GM18520 (cell line): ENCODE data around the gene A1BG.

ENCODE experiments used
- ATAC-seq: cut with Tn5 transposase; IDR thresholded peaks from one replicate; pipeline ENCODE4 v1.9.1; 2021; ENCODE audit not compliant: unreplicated experiment

A1BG gene, protein sequence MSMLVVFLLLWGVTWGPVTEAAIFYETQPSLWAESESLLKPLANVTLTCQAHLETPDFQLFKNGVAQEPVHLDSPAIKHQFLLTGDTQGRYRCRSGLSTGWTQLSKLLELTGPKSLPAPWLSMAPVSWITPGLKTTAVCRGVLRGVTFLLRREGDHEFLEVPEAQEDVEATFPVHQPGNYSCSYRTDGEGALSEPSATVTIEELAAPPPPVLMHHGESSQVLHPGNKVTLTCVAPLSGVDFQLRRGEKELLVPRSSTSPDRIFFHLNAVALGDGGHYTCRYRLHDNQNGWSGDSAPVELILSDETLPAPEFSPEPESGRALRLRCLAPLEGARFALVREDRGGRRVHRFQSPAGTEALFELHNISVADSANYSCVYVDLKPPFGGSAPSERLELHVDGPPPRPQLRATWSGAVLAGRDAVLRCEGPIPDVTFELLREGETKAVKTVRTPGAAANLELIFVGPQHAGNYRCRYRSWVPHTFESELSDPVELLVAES

DNA sequence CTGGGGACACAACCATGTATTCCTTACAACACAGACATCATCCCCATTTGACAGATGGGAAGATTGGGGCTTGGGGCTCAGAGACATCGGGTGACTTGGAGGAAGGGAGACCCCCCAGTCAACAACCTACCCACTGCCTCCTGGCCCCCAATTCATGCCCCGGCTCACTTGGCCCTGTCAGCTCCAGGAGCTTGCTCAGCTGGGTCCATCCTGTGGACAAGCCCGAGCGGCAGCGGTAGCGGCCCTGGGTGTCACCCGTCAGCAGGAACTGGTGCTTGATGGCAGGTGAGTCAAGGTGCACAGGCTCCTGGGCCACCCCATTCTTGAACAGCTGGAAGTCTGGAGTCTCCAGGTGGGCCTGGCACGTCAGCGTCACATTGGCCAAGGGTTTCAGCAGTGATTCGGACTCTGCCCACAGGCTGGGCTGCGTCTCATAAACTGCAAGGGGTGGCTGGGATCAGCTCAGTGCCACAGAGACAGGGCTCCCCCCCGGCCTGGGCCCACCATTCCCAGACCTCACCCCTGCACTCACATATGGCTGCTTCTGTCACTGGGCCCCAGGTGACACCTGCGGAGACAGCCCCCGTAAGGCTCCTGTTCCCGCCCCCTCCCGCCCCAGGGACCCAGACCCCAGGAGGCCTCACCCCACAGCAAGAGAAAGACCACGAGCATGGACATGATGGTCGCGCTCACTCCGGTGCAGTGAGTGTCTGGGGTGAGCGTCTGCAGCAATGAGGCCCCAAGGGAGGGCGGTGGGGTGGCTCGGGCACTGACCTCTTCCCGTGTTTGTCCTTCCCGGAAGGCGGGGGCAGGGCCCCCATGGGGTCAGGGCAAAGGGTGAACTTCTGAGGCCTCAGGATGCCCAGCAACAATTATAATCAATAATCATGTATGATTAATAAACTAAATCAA, at the start of gene A1BG:
Gene A1BG (minus strand): TSS at position 733 of the 912 bp plus-strand sequence. CDS start 55 bp downstream, at position 678.
- ATAC-seq = no peak

DNA sequence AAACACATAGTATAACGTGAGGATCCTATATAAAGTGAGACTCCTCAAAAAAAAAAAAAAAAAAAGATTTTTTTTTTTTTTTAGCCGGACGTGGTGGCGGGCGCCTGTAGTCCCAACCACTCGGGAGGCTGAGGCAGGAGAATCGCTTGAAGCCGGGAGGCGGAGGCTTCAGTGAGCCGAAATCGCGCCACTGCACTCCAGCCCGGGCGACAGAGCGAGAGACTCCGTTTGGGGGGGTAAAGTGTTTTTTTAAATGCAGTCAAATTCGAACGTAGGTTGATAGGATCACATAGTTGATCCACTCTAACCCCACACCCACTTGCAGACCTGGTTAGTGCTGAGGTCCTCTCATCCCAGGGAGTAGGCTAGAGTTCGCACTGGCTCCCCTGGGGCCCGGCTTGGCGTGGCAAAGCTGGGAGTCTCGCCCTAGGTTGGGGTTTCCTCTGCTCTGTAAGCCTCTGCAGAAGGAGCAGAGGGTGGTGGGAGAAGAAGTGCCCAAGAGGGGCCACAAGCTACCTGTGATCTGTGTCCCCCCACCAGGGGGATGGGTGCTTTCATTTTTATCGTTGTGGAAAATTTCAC, 48.6 kb upstream of the A1BG start:
- no peak for ATAC-seq

DNA sequence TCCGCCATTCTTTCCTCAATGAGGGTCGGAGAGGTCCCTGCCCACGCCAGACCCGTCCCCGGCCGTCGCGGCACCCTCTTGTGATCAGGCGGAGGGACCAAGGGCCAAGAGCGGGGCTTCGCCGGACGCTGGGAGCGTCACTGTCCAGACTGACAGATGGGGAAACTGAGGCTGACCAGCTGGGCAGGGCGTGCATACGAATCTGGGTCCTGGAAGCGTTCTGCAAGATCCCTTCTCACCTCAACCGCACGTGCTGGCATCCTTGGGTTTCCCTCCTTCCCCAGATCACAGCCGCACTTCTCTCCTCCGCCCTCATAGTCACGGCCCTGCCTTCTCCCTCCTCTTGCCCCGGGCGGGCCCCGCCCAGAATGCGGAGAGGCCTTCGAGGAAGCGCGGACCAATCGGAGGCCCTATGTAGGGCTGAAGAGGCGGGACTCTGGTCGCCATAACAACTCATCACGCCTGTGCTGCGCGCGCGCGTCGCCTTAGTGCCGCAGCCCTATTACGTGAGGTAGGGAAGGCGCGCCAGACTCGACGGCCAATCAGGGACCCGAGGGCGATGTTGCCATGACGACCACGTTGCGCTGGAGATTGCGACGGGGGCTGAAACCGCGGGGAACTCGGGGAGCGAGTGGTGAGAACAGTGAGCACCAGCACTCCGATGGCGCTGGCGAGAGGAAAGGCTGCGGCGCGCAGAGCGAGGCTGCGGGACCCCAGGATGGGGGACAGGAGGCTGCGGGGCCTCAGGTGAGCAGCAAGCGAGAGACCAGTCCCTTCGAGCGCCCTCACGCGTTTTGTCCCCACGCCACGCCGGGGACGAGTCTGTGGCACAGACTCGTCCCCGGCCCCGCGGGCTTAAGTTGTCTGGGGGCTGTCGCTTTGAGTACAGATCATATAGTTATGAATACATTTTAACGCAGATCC, 47.9 kb upstream of the A1BG start:
- peak; percentile 99 for ATAC-seq

DNA sequence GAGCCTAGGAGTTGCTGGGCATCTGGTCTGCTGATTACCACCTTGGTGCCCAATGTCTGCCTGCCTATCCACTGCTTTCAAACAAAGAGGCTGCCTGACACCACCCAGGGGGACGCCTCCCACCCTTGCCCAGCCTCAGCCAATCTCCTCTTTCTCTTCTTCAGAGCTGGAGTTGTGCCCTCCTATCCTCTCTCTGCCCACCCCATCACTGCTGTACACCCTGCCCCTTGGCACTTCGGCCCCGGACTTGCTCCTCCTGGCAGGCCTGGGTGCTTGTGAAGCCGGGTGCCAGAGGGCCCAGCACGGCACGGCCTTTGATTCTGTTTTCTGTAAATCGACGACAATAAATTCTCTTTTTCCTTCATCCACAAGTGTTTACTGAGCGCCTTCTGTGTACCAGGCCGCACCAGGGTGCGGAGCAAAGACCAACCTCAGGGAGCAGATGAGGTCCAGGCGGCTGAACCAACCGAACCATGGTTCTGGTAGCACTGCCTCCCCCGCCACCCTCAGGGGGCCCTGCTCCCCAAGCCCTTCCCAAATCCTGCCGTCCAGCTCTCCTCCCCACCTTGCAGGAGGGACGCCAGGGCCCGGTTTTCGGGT, 47.1 kb upstream of the A1BG start:
- no peak for ATAC-seq

DNA sequence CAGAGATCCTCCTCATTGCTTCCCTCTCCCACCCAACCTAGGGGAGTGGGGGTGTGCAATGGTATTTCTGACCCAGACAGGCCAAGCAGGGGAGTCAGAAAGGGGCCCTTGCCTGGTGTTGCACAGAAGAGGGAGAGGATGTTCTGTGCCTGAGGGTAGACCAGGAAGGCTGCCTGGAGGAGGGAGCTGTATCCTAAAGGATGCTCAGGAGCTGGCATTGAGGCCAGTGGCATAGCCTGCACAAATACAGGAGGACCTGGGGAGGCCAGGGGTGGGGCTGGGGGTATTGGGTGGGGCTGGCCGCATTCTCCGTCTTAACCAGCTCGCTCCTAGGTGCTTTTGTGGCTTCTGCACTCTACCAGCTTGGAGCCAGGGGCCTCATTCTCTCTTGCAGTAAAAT, 46.6 kb upstream of the A1BG start:
- ATAC-seq = no peak

DNA sequence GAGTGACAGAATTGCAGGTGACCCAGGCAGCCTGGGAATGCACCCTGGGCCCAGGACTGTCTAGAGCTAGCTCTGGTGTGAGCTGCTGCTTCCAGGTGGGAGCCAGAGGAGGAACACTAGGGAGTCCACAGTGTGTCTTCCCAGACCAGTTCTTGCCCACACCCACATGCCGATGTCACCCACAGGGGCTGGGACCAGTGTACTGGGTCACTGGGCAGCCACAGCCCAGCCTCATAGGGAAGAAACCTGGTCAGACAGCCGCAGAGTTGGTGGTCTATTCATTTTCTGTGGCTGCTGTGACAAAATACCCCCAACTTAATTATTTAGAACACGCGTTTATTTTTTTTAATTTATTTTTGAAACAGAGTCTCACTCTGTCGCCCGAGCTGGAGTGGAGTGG, 45.3 kb upstream of the A1BG start:
- no peak for ATAC-seq

DNA sequence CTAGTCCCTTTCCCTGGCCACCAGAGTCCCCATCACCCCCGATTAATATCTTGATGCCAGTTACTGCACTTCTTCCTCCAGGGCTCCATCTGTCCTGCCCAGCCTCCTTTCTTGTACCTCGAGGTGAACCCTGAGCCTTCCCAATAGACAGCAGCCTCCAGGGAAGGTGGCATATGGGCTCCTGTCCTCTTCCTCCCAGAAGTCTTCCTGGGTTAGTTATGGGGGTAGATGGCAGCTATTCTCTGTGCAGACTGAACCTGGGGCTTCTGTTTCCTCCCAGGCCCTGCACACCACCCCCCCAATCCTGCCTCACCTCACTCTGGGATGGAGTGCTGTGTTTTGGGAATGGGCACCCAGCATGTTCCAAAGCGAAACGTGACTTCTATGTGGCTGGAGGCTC, 44.8 kb upstream of the A1BG start:
- no peak for ATAC-seq

DNA sequence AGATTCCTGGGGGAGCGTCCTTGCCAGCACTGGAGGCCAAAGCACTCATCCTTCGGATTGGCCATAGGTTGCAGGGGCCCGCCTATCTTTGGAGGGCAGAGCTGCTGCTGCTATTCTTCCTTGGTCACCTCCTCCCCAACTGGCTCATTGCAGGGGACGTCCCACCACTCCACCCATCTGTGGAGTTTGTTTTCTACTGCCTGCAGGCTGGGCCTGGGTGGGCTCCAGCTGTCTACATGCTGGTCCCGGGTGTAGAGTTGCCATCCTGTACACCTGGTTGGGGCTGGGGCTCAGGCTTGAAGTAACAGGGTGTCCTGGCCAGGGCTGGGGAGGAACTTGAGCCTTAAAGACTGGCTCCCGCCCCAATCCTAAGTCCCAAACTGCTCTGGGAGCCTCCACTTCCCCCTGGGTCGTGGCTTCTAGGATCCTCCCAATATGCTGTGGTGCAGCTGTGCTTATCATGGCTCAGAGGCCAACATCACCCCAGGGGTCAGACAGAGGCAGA, 44.3 kb upstream of the A1BG start:
- no peak for ATAC-seq

DNA sequence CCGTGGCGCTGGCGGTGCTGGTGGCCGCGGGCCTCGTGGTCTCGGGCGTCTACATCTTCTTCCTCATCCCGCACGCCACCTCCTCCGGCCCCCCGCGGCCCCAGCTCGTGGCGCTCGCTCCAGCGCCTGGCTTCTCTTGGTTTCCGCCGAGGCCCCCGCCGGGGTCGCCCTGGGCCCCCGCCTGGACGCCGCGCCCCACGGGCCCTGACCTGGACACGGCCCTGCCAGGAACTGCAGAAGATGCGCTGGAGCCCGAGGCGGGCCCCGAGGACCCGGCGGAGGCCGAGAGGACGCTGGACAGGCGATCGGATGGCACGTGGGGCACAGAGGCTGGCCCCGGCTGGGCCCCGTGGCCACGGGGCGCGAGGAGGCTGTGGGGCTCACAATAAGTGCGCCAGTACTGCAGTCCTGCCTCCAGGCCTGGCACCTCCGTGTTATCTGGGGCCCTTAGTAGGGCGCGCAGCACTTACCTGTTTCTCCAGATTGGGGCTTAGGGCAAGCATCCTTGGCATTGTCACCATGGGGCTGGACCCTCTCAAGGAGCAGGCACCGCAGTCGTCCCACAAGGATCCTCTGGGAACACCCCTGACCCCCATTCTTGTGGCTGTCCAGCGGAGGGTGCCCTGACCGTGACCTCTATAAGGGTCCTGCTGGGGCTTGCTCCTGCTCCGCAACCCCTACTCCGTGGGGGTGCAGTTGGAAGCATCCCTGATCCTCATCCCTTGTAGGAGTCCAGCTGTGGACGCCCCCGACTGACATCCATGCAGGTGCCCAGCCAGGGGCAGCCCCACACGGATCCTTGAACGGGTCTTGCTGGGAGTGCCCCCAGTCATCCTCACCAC, 43.6 kb upstream of the A1BG start:
- no peak for ATAC-seq

DNA sequence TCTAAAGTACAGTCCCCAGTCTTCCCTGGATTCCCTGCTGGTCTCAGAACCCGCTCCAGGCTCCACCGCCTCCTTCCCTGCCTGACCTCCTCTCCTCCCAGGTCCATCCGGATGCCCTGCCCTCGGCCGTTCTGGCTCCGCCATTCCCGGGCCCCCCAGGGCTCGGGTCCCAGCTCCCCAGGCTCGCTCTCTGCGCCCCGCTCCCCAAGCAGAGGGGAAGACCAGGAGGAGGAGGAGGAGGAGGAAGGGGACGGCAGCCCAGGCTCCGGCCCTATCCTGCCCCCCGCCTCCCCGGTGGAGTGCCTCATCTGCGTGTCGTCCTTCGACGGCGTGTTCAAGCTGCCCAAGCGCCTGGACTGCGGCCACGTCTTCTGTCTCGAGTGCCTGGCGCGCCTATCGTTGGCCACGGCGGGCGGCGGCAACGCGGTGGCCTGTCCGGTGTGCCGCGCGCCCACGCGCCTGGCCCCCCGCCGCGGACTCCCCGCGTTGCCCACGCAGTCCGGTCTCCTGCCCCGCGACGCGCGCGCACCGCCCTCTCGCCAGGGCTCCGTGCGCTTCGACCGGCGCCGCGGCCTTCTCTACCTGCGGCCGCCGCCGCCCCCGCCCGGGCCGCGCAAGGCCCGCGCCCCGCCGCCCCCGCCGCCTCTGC, 42.8 kb upstream of the A1BG start:
- ATAC-seq = no peak

DNA sequence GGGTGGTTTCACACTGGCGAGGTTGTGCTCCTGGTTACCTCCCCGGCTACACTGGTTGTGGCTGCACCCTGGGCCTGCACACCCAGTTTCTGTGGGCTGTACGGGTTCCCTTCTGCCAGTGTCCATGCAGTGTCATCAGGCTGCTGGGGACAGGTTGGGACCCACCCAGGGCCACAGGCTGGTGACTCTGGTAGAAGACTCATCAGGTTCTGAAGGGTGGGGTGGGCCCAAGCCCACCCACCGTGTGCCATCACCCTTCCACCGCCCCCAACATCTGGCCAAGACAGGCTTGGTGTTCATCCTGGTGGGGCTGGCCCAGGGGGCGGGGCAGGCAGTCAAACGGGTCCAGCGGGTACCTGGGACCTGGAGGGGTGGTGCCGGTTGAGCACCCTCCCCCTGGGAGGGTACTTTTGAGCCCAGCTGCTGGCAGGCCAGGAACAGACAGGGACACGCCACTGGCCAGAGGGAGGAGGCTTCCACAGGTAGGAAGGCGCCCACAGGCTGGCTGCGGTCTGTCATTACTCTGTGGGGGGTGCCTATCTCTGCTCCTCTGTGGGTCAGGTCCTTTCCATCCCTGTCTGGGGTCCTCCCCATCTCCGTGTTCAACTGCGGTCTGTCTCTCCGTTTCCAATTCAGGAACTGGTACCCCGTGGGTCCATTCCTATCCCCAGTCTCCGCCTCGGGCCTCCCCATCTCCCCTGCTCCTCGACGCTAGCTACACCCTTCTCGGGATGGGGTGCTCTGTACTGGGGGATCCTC, 42.1 kb upstream of the A1BG start, which contains the start of gene RNF225:
Gene RNF225 (plus strand): TSS at position 437 of the 759 bp plus-strand sequence. CDS start 434 bp downstream, outside the sequence.
- ATAC-seq = no peak

DNA sequence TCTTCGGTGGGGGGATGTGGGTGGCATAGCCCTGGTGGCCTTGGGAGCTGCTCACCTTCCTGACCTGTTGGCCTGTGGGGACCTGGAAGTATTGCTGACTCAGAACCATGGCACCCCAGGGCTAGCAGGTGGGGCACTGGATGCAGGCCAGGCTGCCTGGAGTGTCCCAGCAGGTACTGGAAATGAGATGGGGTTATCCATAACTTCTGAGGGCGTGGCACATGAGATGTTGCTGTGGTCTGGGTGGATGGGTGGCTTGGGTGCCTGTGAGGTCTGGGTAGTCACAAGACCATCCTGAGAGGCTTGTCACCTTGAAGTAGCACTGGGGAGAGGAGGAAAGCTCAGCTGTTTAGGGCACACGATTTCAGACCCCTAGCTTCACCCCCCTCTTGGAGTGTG, 41.5 kb upstream of the A1BG start:
- ATAC-seq = no peak

DNA sequence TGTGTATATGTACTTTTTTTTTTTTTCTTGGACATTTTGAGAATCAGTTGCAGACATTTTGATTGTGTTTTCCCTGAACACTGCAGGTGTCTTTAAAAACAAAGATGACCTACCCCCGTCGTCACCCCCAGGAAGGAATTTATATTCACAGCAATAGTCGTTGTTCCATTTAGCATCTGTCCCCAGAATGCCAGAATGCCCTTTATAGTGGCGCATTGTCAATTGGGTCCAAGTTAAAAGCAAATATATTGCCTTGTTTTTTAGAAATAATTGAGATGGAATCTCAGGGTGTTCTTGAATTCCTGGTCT, 40.4 kb upstream of the A1BG start:
- ATAC-seq = no peak

DNA sequence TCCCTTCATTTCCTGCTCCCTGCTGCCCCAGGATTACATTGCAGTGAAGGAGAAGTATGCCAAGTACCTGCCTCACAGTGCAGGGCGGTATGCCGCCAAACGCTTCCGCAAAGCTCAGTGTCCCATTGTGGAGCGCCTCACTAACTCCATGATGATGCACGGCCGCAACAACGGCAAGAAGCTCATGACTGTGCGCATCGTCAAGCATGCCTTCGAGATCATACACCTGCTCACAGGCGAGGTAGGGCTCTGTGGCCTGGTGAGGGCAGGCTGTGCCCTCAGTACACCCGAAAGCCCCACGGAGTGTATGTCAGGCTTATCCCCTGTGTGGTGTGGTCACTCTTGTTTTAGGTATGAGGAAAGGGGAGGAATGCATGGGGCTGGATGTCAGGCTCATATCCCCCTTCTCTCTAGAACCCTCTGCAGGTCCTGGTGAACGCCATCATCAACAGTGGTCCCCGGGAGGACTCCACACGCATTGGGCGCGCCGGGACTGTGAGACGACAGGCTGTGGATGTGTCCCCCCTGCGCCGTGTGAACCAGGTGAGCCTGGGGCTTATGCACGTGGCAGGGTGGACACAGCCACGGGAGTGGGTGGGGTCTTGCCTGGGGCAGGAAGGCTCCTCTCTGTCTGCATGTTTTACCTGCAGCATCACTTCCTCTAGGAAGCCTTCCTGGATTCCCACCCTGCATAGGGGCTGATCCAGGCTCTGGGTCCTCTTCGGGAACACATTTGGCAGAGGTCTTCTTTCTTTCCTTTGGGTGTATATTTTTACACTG, 39.8 kb upstream of the A1BG start:
- no peak for ATAC-seq

DNA sequence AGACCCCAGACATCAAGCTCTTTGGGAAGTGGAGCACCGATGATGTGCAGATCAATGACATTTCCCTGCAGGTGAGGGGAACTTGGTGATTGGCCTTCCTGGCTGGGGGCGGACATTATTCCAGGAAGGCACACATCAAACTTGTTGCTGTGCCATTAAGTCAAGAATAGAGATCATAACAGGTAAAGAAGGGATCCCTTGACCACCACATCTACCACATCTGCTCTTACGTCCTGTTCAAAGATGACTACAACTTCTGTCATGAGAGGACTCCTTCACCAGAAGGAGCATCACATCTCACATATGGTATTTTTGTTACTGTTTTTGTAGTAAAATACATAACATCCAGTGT, 34.9 kb upstream of the A1BG start:
- no peak for ATAC-seq

DNA sequence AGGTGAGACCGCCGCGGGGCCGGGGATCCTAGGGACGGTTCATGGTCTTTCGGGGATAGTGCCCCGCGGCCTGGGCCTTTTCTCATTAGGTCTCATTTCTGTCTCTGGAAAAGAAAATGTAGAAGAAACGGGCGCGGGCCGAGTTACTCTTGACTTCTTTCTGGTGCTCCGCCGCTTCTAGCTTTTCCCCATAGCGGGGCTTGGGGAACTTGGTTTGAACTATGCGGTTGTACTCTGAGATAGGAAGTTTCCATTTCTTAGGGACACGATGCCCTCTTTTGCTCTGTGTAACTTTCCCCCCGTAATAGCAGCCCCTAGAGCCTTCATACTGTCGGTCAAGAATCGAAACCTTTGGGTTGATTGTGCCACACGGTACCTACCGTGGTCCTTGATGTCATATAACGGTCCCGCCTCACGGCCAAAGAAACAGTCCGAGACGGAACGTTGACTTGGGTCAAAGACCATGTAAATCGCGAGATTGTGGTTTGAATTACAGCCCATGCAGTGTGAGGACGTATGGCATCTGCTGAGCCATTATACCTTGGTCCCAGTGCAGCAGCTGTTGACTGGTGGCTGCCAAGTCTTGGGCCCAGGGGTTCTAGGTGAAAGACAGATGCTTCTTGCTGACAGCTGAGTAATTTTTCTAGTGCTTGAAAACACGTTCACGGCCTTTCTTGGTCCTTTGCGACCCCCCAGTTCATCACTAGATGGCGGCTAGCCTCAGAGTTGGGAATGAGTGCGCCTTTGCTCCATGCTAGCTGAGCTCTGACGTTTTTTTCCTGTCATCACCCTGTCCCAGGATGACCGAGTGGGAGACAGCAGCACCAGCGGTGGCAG, 34.3 kb upstream of the A1BG start:
- ATAC-seq = no peak
